ENCODE measurements around the gene OR13C5. TPM values are rescaled to one million over a fixed set of nuclear protein-coding genes. Genes with fewer than 3 reads are reported as not detected.
"Not testable (repeated sequence)": the region's sequence is repeated elsewhere in the genome, so short reads cannot be mapped to it uniquely, and the experiment has no call there.

Gene OR13C5
- total RNA-seq, 1 experiment from 2014 or later, result not detected

GRCh38 chr9:104608336-104608735, 9.1 kb upstream of the OR13C5 start:
- POLR2A ChIA-PET, result no interaction called here
- no peaks in the 10 kb centered on the region for H3K79me2 ChIP-seq (ENCODE audit: insufficient read depth, low read length)
- CTCF ChIA-PET, result no interaction called here
- ATAC-seq (no peak), DNase-seq (ENCODE audit: low read depth, low spot score) (no peak)
- H2AFZ ChIP-seq (ENCODE audit: low read depth, low read length, poor library complexity, severe bottlenecking), result no peak overlapping the region
- no peaks in the 10 kb centered on the region for H3K9me2 ChIP-seq (ENCODE audit: insufficient read depth)
- H3K27ac ChIP-seq (ENCODE audit: low read depth, low read length), result no peak overlapping the region
- no peaks in the 10 kb centered on the region for H3K4me1 ChIP-seq (ENCODE audit: control insufficient read depth in 1 of 2, insufficient read depth in 2 of 2, low read length in 2 of 2)
- no peak for TF ChIP-seq EZH2phosphoT487 (IDR thresholded peaks at IDR 0.05; ENCODE audit: borderline replicate concordance)
- 0 out of 2 replicates have a peak, but pooled peaks have one; percentile 17 for TF ChIP-seq RAD21 (IDR thresholded peaks at IDR 0.05; ENCODE audit: low read depth)
- peak in 2 of 3 experiments; percentile 22 to 48; a peak in 3 of 6 replicates for TF ChIP-seq CTCF (IDR thresholded peaks at IDR 0.05 in 2 of 3, conservative IDR thresholded peaks at IDR 0.05 in 1 of 3; ENCODE audit: borderline replicate concordance in 1 of 3, insufficient read depth in 1 of 3, low read depth in 2 of 3, low read length in 2 of 3)
- no peak overlapping the region for H3K4me2 ChIP-seq (ENCODE audit: low read length)
- RAD21 ChIA-PET (ENCODE audit: low non-redundant PET in 1 of 2, low total read pairs in 2 of 2, uncharacterized antibody in 2 of 2, unreplicated experiment in 2 of 2), result no interaction called here
- no peaks in the 10 kb centered on the region for H3K27me3 ChIP-seq (ENCODE audit: insufficient read depth, low read length)
- no peak overlapping the region for H3K4me3 ChIP-seq (replicated peaks in 1 of 2; ENCODE audit: low read depth in 1 of 2, low read length in 2 of 2)
- no peaks in the 10 kb centered on the region for H3K9me3 ChIP-seq (ENCODE audit: control insufficient read depth in 1 of 2, insufficient read depth in 1 of 2, low read depth in 1 of 2, low read length in 2 of 2)
- intact Hi-C loops (cut with micrococcal nuclease), result no loop called here
- H4K20me1 ChIP-seq (ENCODE audit: insufficient read depth), result no peaks in the 10 kb centered on the region
- no TSS peak for BruUV-seq (replicated peaks)
- no peak overlapping the region for H3K9ac ChIP-seq (ENCODE audit: low read length)
- no peaks in the 10 kb centered on the region for H3K36me3 ChIP-seq (ENCODE audit: control insufficient read depth in 1 of 2, insufficient read depth in 2 of 2, low read length in 2 of 2)

DNA sequence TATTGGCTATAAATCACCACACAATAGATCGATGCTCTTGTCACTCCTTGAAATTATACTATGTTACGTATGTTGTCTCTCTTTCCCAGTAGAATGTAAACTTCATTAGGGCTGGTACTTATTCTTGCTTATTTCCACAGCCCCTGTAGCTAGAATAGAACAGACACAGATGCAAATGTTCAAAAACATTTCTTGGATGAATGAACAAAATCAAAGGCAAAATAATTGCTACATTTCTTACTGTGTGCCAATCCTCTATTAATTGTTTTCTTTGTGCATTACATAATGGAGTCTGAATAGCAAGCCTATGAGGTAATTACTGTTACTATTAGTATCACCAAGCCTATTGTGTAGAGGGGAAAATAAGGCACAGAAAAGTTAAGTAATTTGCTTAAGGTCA, 6.9 kb upstream of the OR13C5 start:
- Histone ChIP-seq H3K36me3 (ENCODE audit: control insufficient read depth in 1 of 2, insufficient read depth in 2 of 2, low read length in 2 of 2) (no peaks in the 10 kb centered on the region), H3K79me2 (ENCODE audit: insufficient read depth, low read length) (no peaks in the 10 kb centered on the region), H3K27me3 (ENCODE audit: insufficient read depth, low read length) (no peaks in the 10 kb centered on the region), H3K9me3 (ENCODE audit: control insufficient read depth in 1 of 2, insufficient read depth in 1 of 2, low read depth in 1 of 2, low read length in 2 of 2) (no peaks in the 10 kb centered on the region), H3K9ac (ENCODE audit: low read length) (no peak overlapping the region), H3K4me2 (ENCODE audit: low read length) (no peak overlapping the region), H3K4me3 (replicated peaks in 1 of 2; ENCODE audit: low read depth in 1 of 2, low read length in 2 of 2) (no peak overlapping the region), H3K27ac (ENCODE audit: low read depth, low read length) (no peak overlapping the region), H3K9me2 (ENCODE audit: insufficient read depth) (no peaks in the 10 kb centered on the region), H3K4me1 (ENCODE audit: control insufficient read depth in 1 of 2, insufficient read depth in 2 of 2, low read length in 2 of 2) (no peaks in the 10 kb centered on the region), H4K20me1 (ENCODE audit: insufficient read depth) (no peaks in the 10 kb centered on the region), H2AFZ (ENCODE audit: low read depth, low read length, poor library complexity, severe bottlenecking) (no peak overlapping the region)
- no peak for TF ChIP-seq POLR2AphosphoS5 (IDR thresholded peaks at IDR 0.05; ENCODE audit: low read depth, low read length)
- TF ChIP-seq CTCF (IDR thresholded peaks at IDR 0.05 in 2 of 3, conservative IDR thresholded peaks at IDR 0.05 in 1 of 3; ENCODE audit: borderline replicate concordance in 1 of 3, insufficient read depth in 1 of 3, low read depth in 2 of 3, low read length in 2 of 3), result no peak
- no peak for TF ChIP-seq ZNF274 (IDR thresholded peaks at IDR 0.05; ENCODE audit: low read depth, low read length)
- RAD21 ChIA-PET (ENCODE audit: low non-redundant PET in 1 of 2, low total read pairs in 2 of 2, uncharacterized antibody in 2 of 2, unreplicated experiment in 2 of 2), result no interaction called here
- CTCF ChIA-PET, result no interaction called here
- no peak for ATAC-seq
- POLR2A ChIA-PET, result no interaction called here
- intact Hi-C loops (cut with micrococcal nuclease), result no loop called here
- no peak for DNase-seq (ENCODE audit: low read depth, low spot score)
- BruUV-seq (replicated peaks), result no TSS peak

DNA sequence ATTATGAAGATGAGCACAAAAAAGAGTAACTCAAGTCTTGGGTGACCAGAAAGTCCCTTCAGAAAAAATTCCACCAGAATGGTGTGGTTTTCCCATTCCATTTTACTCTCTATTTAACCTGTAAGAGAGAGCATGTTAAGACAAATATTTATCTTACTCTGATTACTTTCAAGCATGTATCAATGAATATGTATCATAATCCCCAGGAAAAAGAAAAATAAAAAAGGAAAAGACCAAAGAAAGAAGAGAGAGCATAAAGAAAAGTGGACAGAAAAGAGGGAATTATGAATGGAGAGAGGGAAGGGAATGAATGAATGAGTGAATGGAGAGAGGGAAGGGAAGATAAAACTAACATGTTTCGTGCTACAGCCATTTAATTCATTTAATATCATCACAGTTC, 6.3 kb upstream of the OR13C5 start, which contains the start of gene OR13C2:
Gene OR13C2, minus strand, starts transcription at position 101 of the 400 bp plus-strand sequence. Its CDS starts 0 bp downstream, at position 101.
- BruUV-seq (replicated peaks); CTCF ChIA-PET; H2AFZ ChIP-seq (ENCODE audit: low read depth, low read length, poor library complexity, severe bottlenecking); RAD21 ChIA-PET (ENCODE audit: low non-redundant PET in 1 of 2, low total read pairs in 2 of 2, uncharacterized antibody in 2 of 2, unreplicated experiment in 2 of 2); intact Hi-C loops (cut with micrococcal nuclease); H3K27me3 ChIP-seq (ENCODE audit: insufficient read depth, low read length); ATAC-seq; H3K4me3 ChIP-seq (replicated peaks in 1 of 2; ENCODE audit: low read depth in 1 of 2, low read length in 2 of 2); H4K20me1 ChIP-seq (ENCODE audit: insufficient read depth); H3K27ac ChIP-seq (ENCODE audit: low read depth, low read length); H3K9ac ChIP-seq (ENCODE audit: low read length); H3K9me2 ChIP-seq (ENCODE audit: insufficient read depth); H3K79me2 ChIP-seq (ENCODE audit: insufficient read depth, low read length); H3K36me3 ChIP-seq (ENCODE audit: control insufficient read depth in 1 of 2, insufficient read depth in 2 of 2, low read length in 2 of 2); POLR2A ChIA-PET; H3K4me2 ChIP-seq (ENCODE audit: low read length); H3K9me3 ChIP-seq (ENCODE audit: control insufficient read depth in 1 of 2, insufficient read depth in 1 of 2, low read depth in 1 of 2, low read length in 2 of 2); H3K4me1 ChIP-seq (ENCODE audit: control insufficient read depth in 1 of 2, insufficient read depth in 2 of 2, low read length in 2 of 2); DNase-seq (ENCODE audit: low read depth, low spot score): not testable (repeated sequence)
